Measurements from ENCODE around the gene BORCS5. TPM values are rescaled to one million over a fixed set of nuclear protein-coding genes. Genes with fewer than 3 reads are reported as not detected.

BORCS5 gene
- total and polyA plus RNA-seq, 7 experiments from 2014 or later, result 8.4 to 28.2 (median 18.6) TPM

DNA sequence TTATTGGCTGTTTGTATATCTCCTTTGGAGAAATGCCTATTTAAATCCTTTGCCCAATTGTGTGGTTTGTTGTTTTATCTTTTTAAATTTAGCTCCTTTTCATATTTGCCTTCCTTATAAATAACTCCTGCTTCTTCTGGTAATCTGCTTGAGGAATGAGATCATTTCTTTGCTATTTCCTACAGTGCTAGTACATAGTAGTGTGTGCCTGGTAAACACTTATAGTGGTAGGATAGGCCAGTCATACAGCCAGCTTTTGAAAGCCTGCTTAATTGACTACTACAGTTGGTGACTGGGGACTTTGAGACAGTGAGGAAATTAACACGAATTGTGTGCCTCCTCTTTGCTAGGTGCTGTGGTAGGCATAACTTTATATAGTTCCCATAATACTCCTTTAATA, 68.7 kb downstream of the BORCS5 start:
- intact Hi-C loops (cut with micrococcal nuclease), result no loop called here
- Mint-ChIP-seq H3K27me3 (no peaks in the 10 kb centered on the region), H3K9me3 (peaks cover 11 to 45% (median 22%) of the 10 kb centered on the region in 11 donors), H3K4me3 (no peak overlapping the region), H3K27ac (peak overlapping the region in 2 of 9 donors; percentile 34 to 36), H3K36me3 (peaks cover 23 to 43% (median 37%) of the 10 kb centered on the region in 5 donors), H3K4me1 (peaks cover 3 to 25% (median 10%) of the 10 kb centered on the region in 7 donors)
- peaks cover 0 to 3% of the 10 kb centered on the region in 2 donors for H3K4me1 ChIP-seq (ENCODE audit: control insufficient read depth in 2 of 2, insufficient read depth in 2 of 2, low read length in 2 of 2)
- ATAC-seq (no peak), DNase-seq (no peak)
- H3K4me3 ChIP-seq (ENCODE audit: low read length), result no peak overlapping the region
- H3K9me3 ChIP-seq (ENCODE audit: control insufficient read depth in 2 of 3, low read length in 3 of 3), result peaks cover 0 to 4% (median 0%) of the 10 kb centered on the region in 3 experiments
- POLR2A ChIA-PET, result interaction anchor here (1.0 to 1.1 kb wide), 2 partner anchors 15 to 22 kb away, joined by 3 read pairs; no protein-coding TSS in a partner anchor
- H3K27me3 ChIP-seq (ENCODE audit: control insufficient read depth in 2 of 2, insufficient read depth in 2 of 2, low read length in 2 of 2), result no peaks in the 10 kb centered on the region
- no peaks in the 10 kb centered on the region for H3K36me3 ChIP-seq (ENCODE audit: control insufficient read depth in 2 of 3, insufficient read depth in 3 of 3, low read length in 3 of 3)
- H3K27ac ChIP-seq (ENCODE audit: low read depth, low read length), result no peak overlapping the region
- CTCF ChIA-PET, result no interaction called here

GRCh38 chr12:12427568-12427967, 70.7 kb downstream of the BORCS5 start:
- Histone ChIP-seq H3K27ac (ENCODE audit: low read depth, low read length) (no peak overlapping the region), H3K4me1 (ENCODE audit: control insufficient read depth in 2 of 2, insufficient read depth in 2 of 2, low read length in 2 of 2) (peaks cover 0 to 8% of the 10 kb centered on the region in 2 donors), H3K27me3 (ENCODE audit: control insufficient read depth in 2 of 2, insufficient read depth in 2 of 2, low read length in 2 of 2) (no peaks in the 10 kb centered on the region), H3K9me3 (ENCODE audit: control insufficient read depth in 2 of 3, low read length in 3 of 3) (peaks cover 0 to 4% (median 0%) of the 10 kb centered on the region in 3 experiments), H3K36me3 (ENCODE audit: control insufficient read depth in 2 of 3, insufficient read depth in 3 of 3, low read length in 3 of 3) (no peaks in the 10 kb centered on the region), H3K4me3 (ENCODE audit: low read length) (no peak overlapping the region)
- Mint-ChIP-seq H3K4me3 (no peak overlapping the region), H3K36me3 (peaks cover 8 to 30% (median 23%) of the 10 kb centered on the region in 5 donors), H3K4me1 (peaks cover 5 to 32% (median 8%) of the 10 kb centered on the region in 7 donors), H3K9me3 (peaks cover 5 to 26% (median 15%) of the 10 kb centered on the region in 11 donors), H3K27ac (no peak overlapping the region), H3K27me3 (no peaks in the 10 kb centered on the region)
- no peak for DNase-seq
- POLR2A ChIA-PET, result interaction anchor here (0.8 to 1.4 kb wide), 2 partner anchors 14 to 48 kb away, joined by 3 read pairs; no protein-coding TSS in a partner anchor
- no peak for ATAC-seq
- intact Hi-C loops (cut with micrococcal nuclease), result no loop called here
- CTCF ChIA-PET, result interaction anchor here (0.6 kb wide), 1 partner anchor 29 kb away, joined by 4 read pairs; no protein-coding TSS in a partner anchor

GRCh38 chr12:12428047-12428446, 71.2 kb downstream of the BORCS5 start:
- CTCF ChIA-PET, result interaction anchor here (0.6 kb wide), 1 partner anchor 30 kb away, joined by 4 read pairs; no protein-coding TSS in a partner anchor
- Mint-ChIP-seq H3K27ac (peak overlapping the region in 2 of 9 donors; percentile 33 to 66), H3K4me1 (peaks cover 10 to 36% (median 12%) of the 10 kb centered on the region in 7 donors), H3K36me3 (peaks cover 8 to 33% (median 23%) of the 10 kb centered on the region in 5 donors), H3K9me3 (peaks cover 5 to 23% (median 15%) of the 10 kb centered on the region in 11 donors), H3K4me3 (no peak overlapping the region), H3K27me3 (no peaks in the 10 kb centered on the region)
- Histone ChIP-seq H3K27ac (ENCODE audit: low read depth, low read length) (no peak overlapping the region), H3K36me3 (ENCODE audit: control insufficient read depth in 2 of 3, insufficient read depth in 3 of 3, low read length in 3 of 3) (no peaks in the 10 kb centered on the region), H3K4me1 (ENCODE audit: control insufficient read depth in 2 of 2, insufficient read depth in 2 of 2, low read length in 2 of 2) (peaks cover 0 to 8% of the 10 kb centered on the region in 2 donors), H3K4me3 (ENCODE audit: low read length) (no peak overlapping the region), H3K27me3 (ENCODE audit: control insufficient read depth in 2 of 2, insufficient read depth in 2 of 2, low read length in 2 of 2) (no peaks in the 10 kb centered on the region), H3K9me3 (ENCODE audit: control insufficient read depth in 2 of 3, low read length in 3 of 3) (peaks cover 0 to 4% (median 0%) of the 10 kb centered on the region in 3 experiments)
- DNase-seq (no peak), ATAC-seq (no peak)
- intact Hi-C loops (cut with micrococcal nuclease), result no loop called here
- POLR2A ChIA-PET, result interaction anchor here (1.4 kb wide), 1 partner anchor 13 kb away, joined by 3 read pairs; no protein-coding TSS in a partner anchor

DNA sequence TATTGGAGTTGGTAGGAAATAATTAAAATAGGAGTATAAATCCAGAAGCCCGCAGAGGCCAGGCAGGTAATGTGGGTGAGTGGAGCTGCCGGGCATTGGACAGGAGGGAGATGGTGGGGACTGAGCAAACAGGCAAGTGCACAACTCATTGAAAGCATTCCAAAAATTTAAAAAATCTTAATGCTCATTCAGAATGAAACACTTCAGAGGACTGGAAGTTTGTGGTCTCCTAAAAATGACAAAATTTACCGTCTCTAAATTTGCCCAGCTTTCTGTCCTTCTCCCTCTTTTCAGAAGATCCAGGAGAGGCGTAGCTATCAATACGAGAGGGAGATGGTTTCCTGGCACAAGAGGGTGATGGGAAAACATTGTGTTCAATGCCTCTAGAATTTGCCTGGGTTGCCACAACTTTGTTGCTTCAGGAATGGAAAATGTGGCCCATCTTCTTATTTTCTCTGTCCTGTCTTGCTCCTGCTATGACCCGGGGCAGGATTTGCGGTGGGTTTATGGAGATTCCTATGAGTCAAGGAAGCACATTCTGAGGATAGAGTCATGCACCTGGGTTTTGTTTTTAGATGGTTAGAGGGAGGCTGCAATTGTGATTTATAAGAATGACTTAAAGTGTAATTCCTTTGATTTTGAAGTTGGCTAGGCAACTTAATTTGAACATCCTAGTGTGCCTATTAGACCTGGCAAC, 72.2 kb downstream of the BORCS5 start:
- Histone ChIP-seq H3K27me3 (ENCODE audit: control insufficient read depth in 2 of 2, insufficient read depth in 2 of 2, low read length in 2 of 2) (no peaks in the 10 kb centered on the region), H3K27ac (ENCODE audit: low read depth, low read length) (no peak overlapping the region), H3K4me1 (ENCODE audit: control insufficient read depth in 2 of 2, insufficient read depth in 2 of 2, low read length in 2 of 2) (peaks cover 0 to 8% of the 10 kb centered on the region in 2 donors), H3K4me3 (ENCODE audit: low read length) (no peak overlapping the region), H3K36me3 (ENCODE audit: control insufficient read depth in 2 of 3, insufficient read depth in 3 of 3, low read length in 3 of 3) (no peaks in the 10 kb centered on the region), H3K9me3 (ENCODE audit: control insufficient read depth in 2 of 3, low read length in 3 of 3) (peaks cover 0 to 2% (median 0%) of the 10 kb centered on the region in 3 experiments)
- Mint-ChIP-seq H3K36me3 (peaks cover 3 to 28% (median 18%) of the 10 kb centered on the region in 5 donors), H3K9me3 (peaks cover 2 to 13% (median 6%) of the 10 kb centered on the region in 11 donors), H3K27ac (peak overlapping the region in 3 of 9 donors; percentile 58 to 84 (median 63)), H3K4me3 (no peak overlapping the region), H3K4me1 (peaks cover 12 to 44% (median 19%) of the 10 kb centered on the region in 7 donors), H3K27me3 (no peaks in the 10 kb centered on the region)
- intact Hi-C loops (cut with micrococcal nuclease), result no loop called here
- DNase-seq (no peak), ATAC-seq (no peak)
- CTCF ChIA-PET, result no interaction called here
- POLR2A ChIA-PET, result interaction anchor here (0.6 to 1.1 kb wide), 3 partner anchors 37 to 570 kb away, joined by 3 read pairs; no protein-coding TSS in a partner anchor

GRCh38 chr12:12432364-12432763, 75.5 kb downstream of the BORCS5 start:
- H3K4me3 ChIP-seq (ENCODE audit: low read length), result no peak overlapping the region
- no peak overlapping the region for H3K27ac ChIP-seq (ENCODE audit: low read depth, low read length)
- intact Hi-C loops (cut with micrococcal nuclease), result no loop called here
- H3K27me3 ChIP-seq (ENCODE audit: control insufficient read depth in 2 of 2, insufficient read depth in 2 of 2, low read length in 2 of 2), result no peaks in the 10 kb centered on the region
- peak overlapping the region in 3 of 9 donors; percentile 22 to 76 (median 65) for H3K27ac Mint-ChIP-seq
- no peaks in the 10 kb centered on the region for H3K9me3 ChIP-seq (ENCODE audit: control insufficient read depth in 2 of 3, low read length in 3 of 3)
- H3K36me3 Mint-ChIP-seq, result peaks cover 13 to 28% (median 21%) of the 10 kb centered on the region in 5 donors
- peaks cover 0 to 6% (median 0%) of the 10 kb centered on the region in 11 donors for H3K9me3 Mint-ChIP-seq
- peaks cover 0 to 8% of the 10 kb centered on the region in 2 donors for H3K4me1 ChIP-seq (ENCODE audit: control insufficient read depth in 2 of 2, insufficient read depth in 2 of 2, low read length in 2 of 2)
- POLR2A ChIA-PET, result interaction anchor here (0.6 to 1.5 kb wide), 3 partner anchors 34 to 95 kb away, joined by 3 to 5 read pairs (median 3); no protein-coding TSS in a partner anchor
- no peak overlapping the region for H3K4me3 Mint-ChIP-seq
- CTCF ChIA-PET, result no interaction called here
- DNase-seq (no peak), ATAC-seq (no peak)
- peaks cover 0 to 5% (median 0%) of the 10 kb centered on the region in 3 experiments for H3K36me3 ChIP-seq (ENCODE audit: control insufficient read depth in 2 of 3, insufficient read depth in 3 of 3, low read length in 3 of 3)
- no peaks in the 10 kb centered on the region for H3K27me3 Mint-ChIP-seq
- peaks cover 10 to 35% (median 17%) of the 10 kb centered on the region in 7 donors for H3K4me1 Mint-ChIP-seq

DNA sequence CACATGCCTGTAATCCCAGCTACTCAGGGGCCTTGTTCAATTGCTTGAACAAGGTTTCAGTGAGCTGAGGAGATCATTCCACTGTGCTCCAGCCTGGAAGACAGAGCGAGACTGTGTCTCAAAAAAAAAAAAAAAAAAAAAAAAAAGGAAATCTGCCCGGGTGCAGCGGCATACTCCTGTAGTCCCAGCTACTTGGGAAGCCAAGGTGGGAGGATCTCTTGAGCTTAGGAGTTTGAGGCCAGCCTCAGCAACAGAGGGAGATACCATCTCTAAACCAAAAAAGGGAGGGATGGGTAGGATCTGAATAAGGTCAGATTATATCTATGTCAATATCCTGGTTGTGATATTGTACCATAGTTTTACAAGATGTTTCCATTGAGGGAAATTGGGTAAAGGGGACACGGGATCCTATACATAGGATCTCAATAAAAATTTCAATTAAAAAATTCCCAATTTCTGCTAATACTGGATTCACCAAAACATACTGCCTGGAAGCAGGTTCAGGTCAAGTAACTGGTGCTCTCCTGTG, 76.4 kb downstream of the BORCS5 start:
- POLR2A ChIA-PET, result interaction anchor here (0.6 to 1.6 kb wide), 6 partner anchors 9 to 95 kb away, joined by 3 to 6 read pairs (median 3); no protein-coding TSS in a partner anchor

More for the DNA sequence above, 76.4 kb downstream of the BORCS5 start:
- Histone ChIP-seq H3K4me1 (ENCODE audit: control insufficient read depth in 2 of 2, insufficient read depth in 2 of 2, low read length in 2 of 2) (peaks cover 0 to 8% of the 10 kb centered on the region in 2 donors), H3K36me3 (ENCODE audit: control insufficient read depth in 2 of 3, insufficient read depth in 3 of 3, low read length in 3 of 3) (peaks cover 0 to 5% (median 0%) of the 10 kb centered on the region in 3 experiments), H3K4me3 (ENCODE audit: low read length) (no peak overlapping the region), H3K27ac (ENCODE audit: low read depth, low read length) (no peak overlapping the region), H3K27me3 (ENCODE audit: control insufficient read depth in 2 of 2, insufficient read depth in 2 of 2, low read length in 2 of 2) (no peaks in the 10 kb centered on the region), H3K9me3 (ENCODE audit: control insufficient read depth in 2 of 3, low read length in 3 of 3) (no peaks in the 10 kb centered on the region)
- ATAC-seq (no peak), DNase-seq (no peak)
- peak overlapping the region in 4 of 9 donors; percentile 38 to 76 (median 70) for H3K27ac Mint-ChIP-seq
- CTCF ChIA-PET, result no interaction called here
- peaks cover 0 to 6% (median 0%) of the 10 kb centered on the region in 11 donors for H3K9me3 Mint-ChIP-seq
- H3K27me3 Mint-ChIP-seq, result no peaks in the 10 kb centered on the region
- peak overlapping the region in 1 of 10 donors; percentile 42 for H3K4me3 Mint-ChIP-seq
- intact Hi-C loops (cut with micrococcal nuclease), result no loop called here
- H3K36me3 Mint-ChIP-seq, result peaks cover 14 to 30% (median 22%) of the 10 kb centered on the region in 5 donors
- peaks cover 10 to 32% (median 17%) of the 10 kb centered on the region in 7 donors for H3K4me1 Mint-ChIP-seq

Measured in naive thymus-derived CD4-positive, alpha-beta T cell (primary cell).